M059J (cell line): ENCODE results near the gene TMPRSS7. TPM values are rescaled to one million over a fixed set of nuclear protein-coding genes. Genes with fewer than 3 reads are reported as not detected.
"Not testable (repeated sequence)": the region's sequence is repeated elsewhere in the genome, so short reads cannot be mapped to it uniquely, and the experiment has no call there.

ENCODE experiments used
- DNase-seq: peaks from one replicate; pipeline ENCODE4 v3.0.0-alpha.2; 2012; ENCODE audit warnings: low read depth
- total RNA-seq: library from RNA; depleted of rRNA; stranded (reverse); fragments of >200 nt; shearing (Covaris generic); gene quantifications from 2 replicates; pipeline ENCODE4 v1.2.3, GENCODE V29; 2014

The TMPRSS7 gene
- total RNA-seq, 1 experiment from 2014 or later: not detected

DNA sequence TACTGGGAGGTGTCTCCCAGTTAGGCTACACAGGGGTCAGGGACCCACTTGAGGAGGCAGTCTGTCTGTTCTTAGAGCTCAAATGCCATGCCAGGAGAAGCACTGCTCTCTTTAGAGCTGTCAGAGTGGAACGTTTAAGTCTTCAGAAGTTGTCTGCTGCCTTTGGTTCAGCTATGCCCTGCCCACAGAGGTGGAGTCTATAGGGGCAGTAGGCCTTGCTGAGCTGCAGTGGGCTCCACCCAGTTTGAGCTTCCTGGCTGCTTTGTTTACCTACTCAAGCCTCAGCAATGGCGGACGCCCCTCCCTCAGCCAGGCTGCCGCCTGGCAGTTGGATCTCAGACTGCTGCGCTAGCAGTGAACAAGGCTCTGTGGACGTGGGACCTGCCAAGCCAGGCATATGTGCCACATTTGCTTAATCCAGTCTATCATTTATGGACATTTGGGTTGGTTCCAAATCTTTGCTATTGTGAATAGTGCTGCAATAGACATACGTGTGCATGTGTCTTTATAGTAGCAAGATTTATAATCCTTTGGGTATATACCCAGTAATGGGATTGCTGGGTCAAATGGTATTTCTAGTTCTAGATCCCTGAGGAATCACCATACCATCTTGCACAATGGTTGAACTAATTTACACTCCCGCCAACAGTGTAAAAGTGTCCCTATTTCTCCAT is 38.0 kb downstream of the TMPRSS7 start:
- DNase-seq: not testable (repeated sequence)

GRCh38 chr3:112074006-112074405 is 39.5 kb downstream of the TMPRSS7 start:
- DNase-seq: peak; percentile 68

DNA sequence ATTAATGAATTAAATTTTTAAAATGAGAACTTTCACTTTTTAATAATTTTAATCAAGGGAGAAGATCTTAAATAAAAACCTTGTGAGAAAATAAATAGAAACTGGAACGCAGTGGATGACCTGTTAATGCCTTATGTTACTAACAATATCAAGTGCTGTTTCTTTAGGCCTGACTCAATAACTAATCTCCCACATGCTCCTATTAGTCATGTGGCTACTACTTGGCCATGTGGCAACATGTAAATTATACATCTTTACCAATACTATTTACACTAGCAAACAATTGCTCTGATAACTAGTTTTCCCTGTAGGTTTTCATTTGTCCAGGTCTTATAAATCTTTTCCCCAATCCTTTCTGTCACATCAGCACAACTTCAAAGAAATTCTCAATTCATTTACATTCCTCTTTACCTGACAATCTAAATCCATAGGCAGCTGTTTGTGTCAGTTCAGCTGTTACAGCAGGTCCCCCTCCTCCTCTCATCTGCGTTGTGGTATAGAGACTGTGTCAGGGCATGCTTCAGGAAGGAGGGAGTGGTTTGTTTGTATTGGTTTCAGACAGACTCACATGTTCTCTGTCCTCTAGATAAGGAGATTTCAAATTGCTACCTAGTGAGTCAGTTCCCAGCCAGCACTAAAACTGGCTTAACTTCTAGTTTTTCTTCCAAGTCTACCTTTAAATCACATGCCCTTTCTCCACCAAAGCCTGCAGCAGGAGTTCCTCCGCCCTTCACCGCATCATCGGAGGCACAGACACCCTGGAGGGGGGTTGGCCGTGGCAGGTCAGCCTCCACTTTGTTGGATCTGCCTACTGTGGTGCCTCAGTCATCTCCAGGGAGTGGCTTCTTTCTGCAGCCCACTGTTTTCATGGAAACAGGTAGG is 40.3 kb downstream of the TMPRSS7 start:
- peak; percentile 96 for DNase-seq

DNA sequence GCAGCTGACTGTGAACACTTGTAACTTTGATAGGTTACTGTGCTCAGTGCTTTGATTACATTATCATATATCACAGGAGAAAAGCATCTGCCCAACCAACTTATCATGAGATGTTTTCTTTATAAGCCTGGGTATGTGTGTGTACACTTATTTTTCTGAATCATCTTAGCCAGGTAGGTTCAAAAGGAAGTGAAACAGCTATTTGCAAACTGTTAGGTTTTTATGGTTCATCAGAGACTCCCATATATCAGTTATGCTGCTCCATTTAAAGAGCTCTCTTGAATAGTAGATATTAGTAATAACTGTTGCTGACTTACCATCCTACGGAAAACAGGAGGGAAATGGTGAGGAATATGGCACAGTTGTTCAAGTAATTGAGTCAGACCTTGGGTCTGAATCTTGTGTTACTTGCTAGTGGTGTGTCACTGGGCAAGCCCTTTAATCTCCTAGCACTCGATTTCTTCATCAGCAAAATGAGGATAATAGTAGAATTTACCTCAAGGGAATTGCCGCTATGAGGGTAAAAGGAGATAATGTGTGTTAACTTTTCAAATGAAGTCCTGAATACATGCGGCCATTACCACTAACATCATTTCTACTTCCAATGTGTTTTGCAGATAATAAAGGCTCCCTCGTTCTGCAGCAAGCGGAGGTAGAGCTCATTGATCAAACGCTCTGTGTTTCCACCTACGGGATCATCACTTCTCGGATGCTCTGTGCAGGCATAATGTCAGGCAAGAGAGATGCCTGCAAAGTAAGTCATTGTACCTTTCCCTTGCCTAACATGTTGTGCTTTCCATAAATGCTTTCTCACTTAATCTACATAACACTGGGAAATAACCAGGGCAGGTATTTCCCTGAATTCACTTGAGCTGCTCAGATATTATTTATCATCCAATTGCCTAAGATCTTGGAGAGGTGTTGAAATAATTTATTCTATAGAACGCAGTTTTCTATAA is 43.9 kb downstream of the TMPRSS7 start:
- no peak for DNase-seq

DNA sequence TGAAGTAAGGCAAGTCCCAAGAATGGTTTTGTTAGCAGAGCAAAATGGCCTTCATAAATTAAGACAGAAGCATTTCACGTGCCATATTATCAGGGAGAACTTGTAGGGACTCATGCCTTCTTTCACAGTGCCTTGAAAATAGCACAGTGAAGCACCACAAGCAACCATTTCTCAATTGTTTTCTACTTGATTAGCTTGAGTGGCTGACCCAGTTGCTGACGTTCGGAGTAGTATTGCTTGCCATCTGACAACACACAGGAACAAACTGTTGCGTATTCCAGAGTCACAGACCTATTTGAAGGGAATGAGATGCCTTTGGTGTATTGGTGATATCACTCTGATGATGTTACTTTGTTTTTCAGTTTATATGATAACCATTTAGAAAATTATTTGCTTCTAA is 48.7 kb downstream of the TMPRSS7 start:
- DNase-seq: no peak

DNA sequence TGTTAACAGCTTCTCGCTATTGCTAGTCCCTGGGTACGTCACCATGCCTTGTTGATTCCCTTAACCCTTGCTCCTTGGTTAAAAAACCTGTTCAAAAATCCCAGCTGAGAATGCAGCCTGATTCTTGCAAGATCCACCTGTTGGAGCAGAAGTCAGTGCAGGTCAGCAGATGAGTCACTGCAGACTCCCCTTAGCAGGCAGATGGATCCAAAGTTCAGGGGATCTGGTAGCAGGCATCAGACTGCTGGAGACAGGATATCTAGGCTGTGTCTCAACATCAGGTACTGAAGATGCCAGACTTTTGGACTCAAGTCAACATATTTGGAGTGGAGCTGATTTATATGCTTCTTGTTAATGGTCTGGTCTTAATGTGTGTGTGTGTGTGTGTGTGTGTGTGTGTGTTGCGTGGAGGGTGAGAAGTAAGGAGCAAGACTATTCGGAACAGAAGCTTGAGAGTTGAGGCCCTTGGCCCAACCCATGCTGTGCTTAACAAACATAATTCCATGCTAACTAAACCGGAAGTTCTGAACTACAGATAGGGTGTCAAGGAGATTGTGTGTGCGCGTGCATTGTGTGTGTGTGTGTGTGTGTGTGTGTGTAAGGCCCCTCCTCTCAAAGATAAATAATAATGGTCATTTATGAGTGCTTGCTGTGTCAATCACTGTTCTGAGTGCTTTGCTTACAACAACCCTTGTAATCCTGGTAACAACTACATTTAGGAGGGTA is 50.6 kb downstream of the TMPRSS7 start:
- peak; percentile 28 for DNase-seq

- DNase-seq: no peak
Measured at GRCh38 chr3:112085735-112086075, 51.2 kb downstream of the TMPRSS7 start.

- peak; percentile 88 for DNase-seq
Measured at GRCh38 chr3:112086076-112086854, 51.7 kb downstream of the TMPRSS7 start, which contains the start of gene C3orf52. TSS of gene C3orf52 (plus strand) at chr3:112086389. CDS start at chr3:112086408, 19 bp downstream.

- peak; percentile 82 for DNase-seq
Measured at GRCh38 chr3:112086875-112087524, 52.5 kb downstream of the TMPRSS7 start.

DNA sequence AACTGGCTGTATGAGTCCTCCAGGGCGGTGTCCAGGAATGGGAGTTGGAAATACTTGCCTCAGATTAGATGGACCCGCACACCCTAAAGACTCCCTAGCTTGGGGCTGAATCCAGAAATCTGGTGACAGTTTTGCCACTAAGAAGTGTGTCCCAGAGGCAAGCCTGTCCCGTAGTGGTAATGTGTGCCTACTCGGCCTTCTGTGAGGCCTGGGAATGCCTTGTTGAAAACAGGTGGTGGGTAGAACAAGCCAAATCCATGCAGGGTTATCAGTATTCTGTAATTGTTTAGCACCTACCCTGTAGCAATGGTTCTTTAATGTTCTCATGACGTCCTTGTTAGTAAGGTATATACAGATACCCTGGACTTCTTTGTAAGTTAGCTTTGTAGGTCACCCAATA is 53.2 kb downstream of the TMPRSS7 start:
- no peak for DNase-seq

GRCh38 chr3:112088944-112089343 is 54.4 kb downstream of the TMPRSS7 start:
- DNase-seq: no peak

DNA sequence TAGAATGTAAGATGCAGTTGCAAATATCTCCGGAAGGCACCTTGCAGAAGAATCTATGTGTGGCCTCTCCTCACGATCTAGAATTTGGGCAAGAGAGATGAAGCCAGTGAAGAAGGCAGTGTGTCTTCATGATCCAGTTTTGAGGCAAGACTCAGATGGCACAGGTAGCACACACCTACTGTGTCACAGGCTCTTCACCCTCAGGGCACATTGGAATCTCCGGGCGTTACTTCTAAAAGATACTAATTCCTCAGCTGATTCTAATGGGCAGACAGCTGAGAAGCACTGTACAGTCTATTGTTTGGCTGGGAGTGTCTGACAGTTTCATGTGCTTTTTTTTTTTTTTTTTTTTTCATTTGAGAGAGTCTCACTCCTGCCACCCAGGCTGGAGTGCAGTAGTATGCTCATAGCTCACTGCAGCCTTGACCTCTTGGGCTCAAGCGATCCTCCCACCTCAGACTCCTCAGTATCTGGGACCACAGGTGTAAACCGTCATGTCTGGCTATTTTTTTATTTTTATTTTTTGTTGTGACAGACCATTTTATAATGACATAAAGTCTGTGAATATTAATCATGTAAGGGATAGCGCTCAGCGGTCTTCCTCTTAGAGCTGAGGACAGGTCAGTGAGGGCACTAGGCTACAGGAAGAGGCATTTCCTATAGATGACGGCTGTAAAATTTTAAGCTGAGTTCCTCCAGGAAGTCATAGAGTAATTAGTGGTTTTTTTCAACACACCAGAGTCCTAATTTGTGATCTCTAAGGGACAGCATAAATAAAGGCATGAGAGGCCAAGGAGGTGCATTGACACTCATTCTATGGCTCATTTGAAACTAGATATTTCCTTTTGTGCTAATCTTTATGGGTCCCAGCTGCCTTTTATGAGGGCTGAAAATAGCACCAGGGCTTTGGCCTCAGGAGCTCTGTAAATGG is 55.7 kb downstream of the TMPRSS7 start:
- peak; percentile 56 for DNase-seq

GRCh38 chr3:112090887-112091586 is 56.5 kb downstream of the TMPRSS7 start:
- DNase-seq: no peak

GRCh38 chr3:112092496-112093179 is 58.1 kb downstream of the TMPRSS7 start:
- DNase-seq: no peak

DNA sequence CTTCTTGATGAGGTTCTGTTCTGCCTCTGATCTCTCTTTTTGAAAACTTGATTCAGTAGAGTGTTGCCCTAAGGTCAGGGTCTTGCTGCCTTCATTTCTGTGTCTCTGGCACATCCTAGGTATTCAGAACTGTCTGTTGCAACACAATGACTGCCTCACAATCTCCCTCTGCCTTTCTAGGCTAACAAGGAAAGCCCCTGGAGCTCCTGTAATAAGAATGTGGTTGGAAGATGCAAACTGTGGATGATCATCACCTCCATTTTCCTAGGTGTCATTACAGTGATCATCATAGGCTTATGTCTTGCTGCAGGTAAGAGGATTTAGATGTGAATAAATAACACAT is 58.6 kb downstream of the TMPRSS7 start:
- DNase-seq: no peak

GRCh38 chr3:112095731-112096130 is 61.2 kb downstream of the TMPRSS7 start:
- peak; percentile 22 for DNase-seq

- DNase-seq: peak; percentile 42
Measured at GRCh38 chr3:112096176-112096575, 61.6 kb downstream of the TMPRSS7 start.

DNA sequence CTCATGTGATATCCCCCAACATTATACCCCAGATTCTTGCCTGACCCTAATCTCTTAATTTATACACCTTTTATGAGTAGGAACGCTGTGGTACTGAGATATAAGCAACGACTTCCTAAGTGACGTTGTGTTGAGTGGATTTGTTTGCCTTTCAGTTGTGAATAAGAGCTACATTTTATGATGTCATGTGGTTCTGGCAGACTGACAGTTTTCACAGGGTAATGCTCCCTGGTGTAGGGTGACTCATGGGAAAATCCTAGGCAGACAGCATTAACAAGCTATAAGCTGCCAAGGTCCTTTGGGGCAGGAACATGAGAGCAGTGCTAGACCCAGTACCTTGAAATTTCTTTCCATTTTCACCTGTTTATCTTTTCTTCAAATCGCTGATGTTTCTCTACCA is 62.8 kb downstream of the TMPRSS7 start:
- DNase-seq: peak; percentile 100
